ENCODE measurements around the gene STX18.

Gene STX18

GRCh38 chr4:4374388-4375098, 167.3 kb downstream of the STX18 start:
- no peak for DNase-seq
